Vagina (tissue), 2 donors: ENCODE data around the gene REEP6. TPM values are rescaled to one million over a fixed set of nuclear protein-coding genes. Genes with fewer than 3 reads are reported as not detected.

Experiments
- DNase-seq, 2 donors: peaks; one replicate each; pipeline ENCODE4 v3.0.0-alpha.2; 2017; ENCODE audit errors: extremely low spot score in 2 of 2
- H3K27ac ChIP-seq: fragments of 200-600 bp; sonication (generic); one replicate; pipeline ENCODE4 v1.5.1; 2019
- H3K27me3 ChIP-seq: fragments of 200-600 bp; sonication (generic); one replicate; pipeline ENCODE4 v1.5.1; 2019
- H3K36me3 ChIP-seq, 2 donors: fragments of 200-600 bp; sonication (generic); one replicate each; pipeline ENCODE4 v1.5.1; 2017 to 2019
- H3K4me1 ChIP-seq: fragments of 200-600 bp; sonication (generic); one replicate; pipeline ENCODE4 v1.5.1; 2019
- H3K4me3 ChIP-seq, 2 donors: fragments of 200-600 bp; sonication (generic); 1 replicate in 1 of 2; 2 replicates in 1 of 2; pipeline ENCODE4 v1.5.1; 2016 to 2019
- H3K9me3 ChIP-seq: fragments of 200-600 bp; sonication (generic); one replicate; pipeline ENCODE4 v1.5.1; 2019
- CTCF ChIP-seq, 3 experiments: fragments of 450-650 bp in 2 of 3; fragments of 200-600 bp in 1 of 3; sonication (generic) in 1 of 3; IDR thresholded peaks; one replicate each; pipeline ENCODE4 v1.5.1; 2017 to 2019; ENCODE audit warnings: antibody characterized with exemption in 3 of 3, mild to moderate bottlenecking in 2 of 3, moderate library complexity in 2 of 3
- POLR2A ChIP-seq, 2 donors: fragments of 450-650 bp; IDR thresholded peaks; one replicate each; pipeline ENCODE4 v1.6.1; 2017; ENCODE audit warnings: antibody characterized with exemption in 2 of 2, mild to moderate bottlenecking in 2 of 2, moderate library complexity in 2 of 2
- POLR2AphosphoS5 ChIP-seq, 2 donors: sonication (generic); formaldehyde crosslinking; IDR thresholded peaks; one replicate each; pipeline ENCODE4 v1.9.0; 2017; ENCODE audit warnings: antibody characterized with exemption in 2 of 2, mild to moderate bottlenecking in 2 of 2, low read depth in 1 of 2; ENCODE audit not compliant: insufficient read depth in 1 of 2
- intact Hi-C: fragments of 100-400 bp; cut with DNase I; formaldehyde crosslinking; loops from one replicate; pipeline ENCODE4 v1.15.1; 2023
- total RNA-seq: library from RNA; depleted of rRNA; stranded (reverse); fragments of >200 nt; gene quantifications from one replicate; pipeline ENCODE4 v1.2.3, GENCODE V29; 2016

The REEP6 gene
- total RNA-seq, 1 donor from 2014 or later = 6.1 TPM

- Histone ChIP-seq H3K4me1 (peaks cover 36% of the 10 kb centered on the region), H3K27ac (peak overlapping the region; percentile 88), H3K27me3 (no peaks in the 10 kb centered on the region), H3K36me3 (no peaks in the 10 kb centered on the region), H3K9me3 (no peaks in the 10 kb centered on the region), H3K4me3 (peak overlapping the region; percentile 40 to 59)
- no peak for DNase-seq
- TF ChIP-seq CTCF (IDR thresholded peaks at IDR 0.05) = no peak
- TF ChIP-seq POLR2A (IDR thresholded peaks at IDR 0.05) = no peak
- TF ChIP-seq POLR2AphosphoS5 (IDR thresholded peaks at IDR 0.05; ENCODE audit: insufficient read depth in 1 of 2, low read depth in 1 of 2) = no peak
- intact Hi-C loops = no loop called here
These were observed 33.4 kb downstream of the REEP6 start for GRCh38 chr19:1524287-1524971.

- intact Hi-C loops = no loop called here
- peaks cover 36% of the 10 kb centered on the region for H3K4me1 ChIP-seq
- H3K36me3 ChIP-seq = no peaks in the 10 kb centered on the region
- H3K27ac ChIP-seq = no peak overlapping the region
- no peaks in the 10 kb centered on the region for H3K9me3 ChIP-seq
- DNase-seq = no peak
- H3K27me3 ChIP-seq = no peaks in the 10 kb centered on the region
- H3K4me3 ChIP-seq = peak overlapping the region; percentile 40 to 59
- TF ChIP-seq POLR2A (IDR thresholded peaks at IDR 0.05) (no peak), POLR2AphosphoS5 (IDR thresholded peaks at IDR 0.05; ENCODE audit: insufficient read depth in 1 of 2, low read depth in 1 of 2) (no peak), CTCF (IDR thresholded peaks at IDR 0.05) (no peak)
These were observed 34.0 kb downstream of the REEP6 start for GRCh38 chr19:1524972-1525325.

GRCh38 chr19:1525343-1525742 is 34.4 kb downstream of the REEP6 start:
- no peak for DNase-seq
- Histone ChIP-seq H3K27me3 (no peaks in the 10 kb centered on the region), H3K36me3 (no peaks in the 10 kb centered on the region), H3K27ac (no peak overlapping the region), H3K4me1 (peaks cover 36% of the 10 kb centered on the region), H3K9me3 (no peaks in the 10 kb centered on the region), H3K4me3 (peak overlapping the region in 1 of 2 donors; percentile 40)
- intact Hi-C loops = no loop called here
- TF ChIP-seq POLR2A (IDR thresholded peaks at IDR 0.05) (no peak), POLR2AphosphoS5 (IDR thresholded peaks at IDR 0.05; ENCODE audit: insufficient read depth in 1 of 2, low read depth in 1 of 2) (no peak), CTCF (IDR thresholded peaks at IDR 0.05) (no peak)

- Histone ChIP-seq H3K4me1 (peaks cover 35% of the 10 kb centered on the region), H3K4me3 (no peak overlapping the region), H3K9me3 (no peaks in the 10 kb centered on the region), H3K27me3 (no peaks in the 10 kb centered on the region), H3K36me3 (no peaks in the 10 kb centered on the region), H3K27ac (no peak overlapping the region)
- no peak for DNase-seq
- intact Hi-C loops = no loop called here
- TF ChIP-seq CTCF (IDR thresholded peaks at IDR 0.05) (no peak), POLR2A (IDR thresholded peaks at IDR 0.05) (no peak), POLR2AphosphoS5 (IDR thresholded peaks at IDR 0.05; ENCODE audit: insufficient read depth in 1 of 2, low read depth in 1 of 2) (no peak)
These were observed 35.2 kb downstream of the REEP6 start for GRCh38 chr19:1526066-1526778.
